Measurements from ENCODE around the gene UNC93A.

Gene UNC93A

GRCh38 chr6:167296293-167296690 lies 5.2 kb downstream of the UNC93A start:
- no peak for DNase-seq (ENCODE audit: low spot score)
- no peak for TF ChIP-seq CTCF (IDR thresholded peaks at IDR 0.05; ENCODE audit: extremely low read depth, missing control alignments)

GRCh38 chr6:167296902-167297301 lies 5.8 kb downstream of the UNC93A start:
- no peak for TF ChIP-seq CTCF (IDR thresholded peaks at IDR 0.05; ENCODE audit: extremely low read depth, missing control alignments)
- no peak for DNase-seq (ENCODE audit: low spot score)

GRCh38 chr6:167298127-167298526 lies 7.0 kb downstream of the UNC93A start:
- no peak for TF ChIP-seq CTCF (IDR thresholded peaks at IDR 0.05; ENCODE audit: extremely low read depth, missing control alignments)
- DNase-seq (ENCODE audit: low spot score): no peak

- no peak for TF ChIP-seq CTCF (IDR thresholded peaks at IDR 0.05; ENCODE audit: extremely low read depth, missing control alignments)
- DNase-seq (ENCODE audit: low spot score): no peak
Observed at GRCh38 chr6:167299641-167300308, 8.7 kb downstream of the UNC93A start.

- no peak for DNase-seq (ENCODE audit: low spot score)
- no peak for TF ChIP-seq CTCF (IDR thresholded peaks at IDR 0.05; ENCODE audit: extremely low read depth, missing control alignments)
Observed at GRCh38 chr6:167300902-167301777, 10.0 kb downstream of the UNC93A start.

GRCh38 chr6:167302074-167302473 lies 11.0 kb downstream of the UNC93A start:
- DNase-seq (ENCODE audit: low spot score): no peak
- no peak for TF ChIP-seq CTCF (IDR thresholded peaks at IDR 0.05; ENCODE audit: extremely low read depth, missing control alignments)

GRCh38 chr6:167302796-167303195 lies 11.7 kb downstream of the UNC93A start:
- no peak for DNase-seq (ENCODE audit: low spot score)
- TF ChIP-seq CTCF (IDR thresholded peaks at IDR 0.05; ENCODE audit: extremely low read depth, missing control alignments): no peak
